HepG2 (cell line): ENCODE measurements around the gene ANTXR1. TPM values are rescaled to one million over a fixed set of nuclear protein-coding genes. Genes with fewer than 3 reads are reported as not detected.
A peak's percentile ranks its signal among the peaks of the same experiment; 100 is the strongest.

ENCODE experiments used
- ATF4 ChIP-seq, 2 experiments: fragments of 450-650 bp in 1 of 2; sonication (generic) in 1 of 2; formaldehyde crosslinking; IDR thresholded peaks; 2 replicates each; pipeline versions ENCODE4 v1.5.0 to v1.8.0; 2020 to 2022; ENCODE audit warnings: mild to moderate bottlenecking in 1 of 2, missing genetic modification reagents in 1 of 2
- ISL2 ChIP-seq: sonication (generic); formaldehyde crosslinking; IDR thresholded peaks from 2 replicates; pipeline ENCODE4 v1.5.0; 2020; ENCODE audit warnings: missing genetic modification reagents
- LBX2 ChIP-seq: sonication (generic); formaldehyde crosslinking; IDR thresholded peaks from 2 replicates; pipeline ENCODE4 v1.5.0; 2020; ENCODE audit warnings: missing genetic modification reagents, mild to moderate bottlenecking, borderline replicate concordance
- PHF8 ChIP-seq: sonication (generic); formaldehyde crosslinking; IDR thresholded peaks from 2 replicates; pipeline ENCODE4 v1.5.0; 2020; ENCODE audit warnings: missing genetic modification reagents
- SALL2 ChIP-seq: sonication (generic); formaldehyde crosslinking; IDR thresholded peaks from 2 replicates; pipeline ENCODE4 v1.8.1; 2023; ENCODE audit warnings: mild to moderate bottlenecking, missing genetic modification reagents, inconsistent platforms
- SOX13 ChIP-seq, 3 experiments: fragments of 450-650 bp in 1 of 3; sonication (generic) in 1 of 3; formaldehyde crosslinking in 1 of 3; IDR thresholded peaks in 2 of 3; conservative IDR thresholded peaks in 1 of 3; 2 replicates each; pipeline versions ENCODE4 v1.5.0 to v1.6.1; 2016 to 2020; ENCODE audit warnings: antibody characterized with exemption in 1 of 3, mild to moderate bottlenecking in 1 of 3, missing compliant biosample characterization in 1 of 3, missing genetic modification reagents in 1 of 3, moderate library complexity in 1 of 3
- U2AF2 ChIP-seq: fragments of 200-400 bp; formaldehyde crosslinking; IDR thresholded peaks from 2 replicates; pipeline ENCODE4 v1.6.1; 2017; ENCODE audit warnings: low read depth, mild to moderate bottlenecking, low read length
- ZNF556 ChIP-seq: sonication (generic); formaldehyde crosslinking; IDR thresholded peaks from 2 replicates; pipeline ENCODE4 v1.4.0; 2020; ENCODE audit warnings: mild to moderate bottlenecking, missing genetic modification reagents, borderline replicate concordance
- ZNF619 ChIP-seq: sonication (generic); formaldehyde crosslinking; IDR thresholded peaks from 2 replicates; pipeline ENCODE4 v1.4.0; 2020; ENCODE audit warnings: mild to moderate bottlenecking, missing genetic modification reagents
- polyA plus RNA-seq, 8 experiments: library from polyadenylated mRNA; depleted of rRNA in 3 of 8; stranded (reverse) in 7 of 8; unstranded in 1 of 8; fragments of >200 nt; fragmentation: Illumina TruSeq in 4 of 8; extraction: Trizol in 4 of 8; gene quantifications; 2 replicates each; pipeline versions ENCODE4 v1.2.1 to v1.2.3, GENCODE V29; 2011 to 2016; ENCODE audit warnings: low read depth in 4 of 8, missing spikeins in 1 of 8, mixed read lengths in 1 of 8; ENCODE audit not compliant: insufficient read depth in 1 of 8
- total RNA-seq, 5 experiments: library from RNA; depleted of rRNA; stranded (reverse); fragments of >200 nt; fragmentation: Illumina TruSeq; extraction: Trizol; gene quantifications; 2 replicates each; pipeline ENCODE4 v1.2.3, GENCODE V29; 2016; ENCODE audit warnings: low read depth in 1 of 5
- TF ChIP-seq, protein P1 (sequence below), 2 experiments: sonication (generic) in 1 of 2; formaldehyde crosslinking in 1 of 2; IDR thresholded peaks; 2 replicates each; pipeline versions ENCODE4 v1.6.1 to v1.9.0; 2014 to 2022; ENCODE audit warnings: antibody characterized with exemption in 1 of 2, borderline replicate concordance in 1 of 2, inconsistent platforms in 1 of 2, low read depth in 1 of 2, missing genetic modification reagents in 1 of 2
- TF ChIP-seq, protein P2 (sequence below): sonication (generic); formaldehyde crosslinking; IDR thresholded peaks from 2 replicates; pipeline ENCODE4 v1.4.0; 2020; ENCODE audit warnings: mild to moderate bottlenecking, missing genetic modification reagents

The ANTXR1 gene
- total and polyA plus RNA-seq, 2 of the 13 experiments (the other 11 are each of a cell fraction or from before 2014, with no cell fraction given) = 4.5 to 12.7 TPM

DNA sequence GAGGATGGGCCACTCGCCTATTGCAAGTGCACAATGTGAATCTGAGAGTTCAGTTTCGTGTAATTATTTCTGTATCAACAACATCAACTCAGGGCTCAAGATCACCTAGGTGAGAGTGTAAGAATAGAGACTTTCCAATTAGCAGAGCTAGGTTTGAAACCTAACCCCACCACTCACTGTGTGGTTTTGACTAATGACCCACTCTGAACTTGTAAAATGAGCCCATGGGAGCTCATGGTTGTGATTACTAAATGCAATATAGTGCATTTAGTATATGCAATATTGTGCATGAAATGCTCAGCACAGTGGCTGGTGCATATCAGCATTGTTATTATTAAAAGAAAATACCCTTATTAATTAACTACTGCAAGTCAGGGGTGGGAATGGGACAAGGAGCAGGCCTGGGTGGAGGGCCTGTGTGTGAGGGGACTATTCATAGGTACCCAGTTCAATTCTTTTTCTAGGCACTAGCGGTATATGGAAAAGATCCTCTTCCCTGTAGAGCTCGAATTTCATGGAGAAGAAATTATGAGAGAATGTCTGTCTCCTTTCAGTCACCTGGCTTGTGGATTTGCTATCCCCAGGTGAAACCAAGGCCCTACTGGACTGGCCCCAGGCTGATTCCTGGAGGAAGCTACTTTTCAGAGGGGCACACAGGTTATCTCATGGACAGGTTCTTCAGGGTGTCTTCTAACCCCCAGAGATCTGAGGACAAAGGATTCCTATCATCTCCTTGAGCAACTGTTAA, 204.5 kb downstream of the ANTXR1 start (continued):
- 0 out of 4 replicates have a peak, but pooled peaks of 1 of the 2 experiments have one; percentile 5 for TF ChIP-seq ATF4 (CRISPR knock-in tag; IDR thresholded peaks at IDR 0.05)
- TF ChIP-seq, protein P1, sequence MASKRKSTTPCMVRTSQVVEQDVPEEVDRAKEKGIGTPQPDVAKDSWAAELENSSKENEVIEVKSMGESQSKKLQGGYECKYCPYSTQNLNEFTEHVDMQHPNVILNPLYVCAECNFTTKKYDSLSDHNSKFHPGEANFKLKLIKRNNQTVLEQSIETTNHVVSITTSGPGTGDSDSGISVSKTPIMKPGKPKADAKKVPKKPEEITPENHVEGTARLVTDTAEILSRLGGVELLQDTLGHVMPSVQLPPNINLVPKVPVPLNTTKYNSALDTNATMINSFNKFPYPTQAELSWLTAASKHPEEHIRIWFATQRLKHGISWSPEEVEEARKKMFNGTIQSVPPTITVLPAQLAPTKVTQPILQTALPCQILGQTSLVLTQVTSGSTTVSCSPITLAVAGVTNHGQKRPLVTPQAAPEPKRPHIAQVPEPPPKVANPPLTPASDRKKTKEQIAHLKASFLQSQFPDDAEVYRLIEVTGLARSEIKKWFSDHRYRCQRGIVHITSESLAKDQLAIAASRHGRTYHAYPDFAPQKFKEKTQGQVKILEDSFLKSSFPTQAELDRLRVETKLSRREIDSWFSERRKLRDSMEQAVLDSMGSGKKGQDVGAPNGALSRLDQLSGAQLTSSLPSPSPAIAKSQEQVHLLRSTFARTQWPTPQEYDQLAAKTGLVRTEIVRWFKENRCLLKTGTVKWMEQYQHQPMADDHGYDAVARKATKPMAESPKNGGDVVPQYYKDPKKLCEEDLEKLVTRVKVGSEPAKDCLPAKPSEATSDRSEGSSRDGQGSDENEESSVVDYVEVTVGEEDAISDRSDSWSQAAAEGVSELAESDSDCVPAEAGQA (IDR thresholded peaks at IDR 0.05; ENCODE audit: low read depth) = no peak
- TF ChIP-seq, protein P1 (CRISPR knock-in tag; IDR thresholded peaks at IDR 0.05; ENCODE audit: borderline replicate concordance) = no peak
- no peak for TF ChIP-seq ZNF556 (CRISPR knock-in tag)
- TF ChIP-seq, protein P2, sequence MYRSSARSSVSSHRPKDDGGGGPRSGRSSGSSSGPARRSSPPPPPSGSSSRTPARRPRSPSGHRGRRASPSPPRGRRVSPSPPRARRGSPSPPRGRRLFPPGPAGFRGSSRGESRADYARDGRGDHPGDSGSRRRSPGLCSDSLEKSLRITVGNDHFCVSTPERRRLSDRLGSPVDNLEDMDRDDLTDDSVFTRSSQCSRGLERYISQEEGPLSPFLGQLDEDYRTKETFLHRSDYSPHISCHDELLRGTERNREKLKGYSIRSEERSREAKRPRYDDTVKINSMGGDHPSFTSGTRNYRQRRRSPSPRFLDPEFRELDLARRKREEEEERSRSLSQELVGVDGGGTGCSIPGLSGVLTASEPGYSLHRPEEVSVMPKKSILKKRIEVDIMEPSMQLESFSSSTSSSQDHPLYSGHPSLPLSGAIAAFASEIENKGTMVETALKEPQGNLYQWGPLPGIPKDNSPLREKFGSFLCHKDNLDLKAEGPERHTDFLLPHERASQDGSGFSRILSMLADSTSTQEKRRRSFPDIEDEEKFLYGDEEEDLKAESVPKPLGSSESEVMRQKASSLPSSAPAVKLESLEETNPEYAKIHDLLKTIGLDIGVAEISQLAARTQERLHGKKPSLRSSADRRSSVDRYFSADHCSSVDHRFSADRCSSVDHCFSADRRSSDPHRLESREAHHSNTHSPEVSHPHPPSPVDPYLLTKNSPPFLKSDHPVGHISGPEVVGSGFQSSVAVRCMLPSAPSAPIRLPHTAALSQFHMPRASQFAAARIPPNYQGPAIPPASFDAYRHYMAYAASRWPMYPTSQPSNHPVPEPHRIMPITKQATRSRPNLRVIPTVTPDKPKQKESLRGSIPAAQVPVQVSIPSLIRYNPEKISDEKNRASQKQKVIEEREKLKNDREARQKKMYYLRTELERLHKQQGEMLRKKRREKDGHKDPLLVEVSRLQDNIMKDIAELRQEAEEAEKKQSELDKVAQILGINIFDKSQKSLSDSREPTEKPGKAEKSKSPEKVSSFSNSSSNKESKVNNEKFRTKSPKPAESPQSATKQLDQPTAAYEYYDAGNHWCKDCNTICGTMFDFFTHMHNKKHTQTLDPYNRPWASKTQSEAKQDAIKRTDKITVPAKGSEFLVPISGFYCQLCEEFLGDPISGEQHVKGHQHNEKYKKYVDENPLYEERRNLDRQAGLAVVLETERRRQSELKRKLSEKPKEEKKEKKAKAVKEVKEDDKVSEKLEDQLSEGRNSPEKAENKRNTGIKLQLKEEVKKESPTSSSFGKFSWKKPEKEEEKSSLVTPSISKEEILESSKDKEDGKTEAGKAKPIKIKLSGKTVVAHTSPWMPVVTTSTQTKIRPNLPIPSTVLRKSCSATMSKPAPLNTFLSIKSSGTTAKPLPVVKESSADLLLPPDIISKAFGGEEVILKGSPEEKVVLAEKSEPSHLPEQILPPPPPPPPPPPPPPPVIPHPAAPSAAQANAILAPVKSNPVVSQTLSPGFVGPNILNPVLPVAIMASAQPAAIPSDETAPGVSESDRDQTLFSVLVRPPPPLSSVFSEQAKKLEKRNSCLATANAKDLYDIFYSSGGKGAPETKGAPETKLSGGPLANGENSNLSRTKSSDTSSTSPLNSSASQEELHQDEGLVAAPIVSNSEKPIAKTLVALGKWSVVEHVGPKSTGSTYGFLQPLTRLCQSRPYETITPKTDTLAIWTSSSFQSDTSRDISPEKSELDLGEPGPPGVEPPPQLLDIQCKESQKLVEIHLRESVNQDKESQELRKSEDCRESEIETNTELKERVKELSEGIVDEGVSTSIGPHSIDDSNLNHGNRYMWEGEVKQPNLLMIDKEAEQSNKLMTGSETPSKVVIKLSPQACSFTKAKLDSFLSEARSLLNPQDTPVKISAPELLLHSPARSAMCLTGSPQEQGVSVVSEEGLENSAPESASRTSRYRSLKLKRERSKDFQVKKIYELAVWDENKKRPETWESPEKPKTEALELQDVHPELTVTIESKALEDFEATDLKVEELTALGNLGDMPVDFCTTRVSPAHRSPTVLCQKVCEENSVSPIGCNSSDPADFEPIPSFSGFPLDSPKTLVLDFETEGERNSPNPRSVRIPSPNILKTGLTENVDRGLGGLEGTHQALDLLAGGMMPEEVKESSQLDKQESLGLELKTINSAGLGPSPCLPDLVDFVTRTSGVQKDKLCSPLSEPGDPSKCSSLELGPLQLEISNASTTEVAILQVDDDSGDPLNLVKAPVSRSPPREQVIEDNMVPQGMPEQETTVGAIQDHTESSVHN (CRISPR knock-in tag) = no peak
- TF ChIP-seq LBX2 (CRISPR knock-in tag) = no peak
- TF ChIP-seq U2AF2 = 0 out of 2 replicates have a peak, but pooled peaks have one; percentile 31
- TF ChIP-seq SOX13 (IDR thresholded peaks at IDR 0.05) = no peak
- TF ChIP-seq SOX13 (CRISPR knock-in tag; conservative IDR thresholded peaks at IDR 0.05 in 1 of 2, IDR thresholded peaks at IDR 0.05 in 1 of 2) = no peak; a peak in 1 of 4 replicates
- no peak for TF ChIP-seq ZNF619 (CRISPR knock-in tag)
- no peak for TF ChIP-seq ISL2 (CRISPR knock-in tag)
- TF ChIP-seq PHF8 (CRISPR knock-in tag) = no peak
- TF ChIP-seq SALL2 (CRISPR knock-in tag) = no peak; the same call in 1 of the 2 replicates
